ENCODE measurements around the gene PNP. TPM values are rescaled to one million over a fixed set of nuclear protein-coding genes. Genes with fewer than 3 reads are reported as not detected.
"Not testable (repeated sequence)": the region's sequence is repeated elsewhere in the genome, so short reads cannot be mapped to it uniquely, and the experiment has no call there.

The PNP gene
- total RNA-seq, 1 experiment from 2014 or later: 87.5 TPM

GRCh38 chr14:20503898-20504297, 34.7 kb downstream of the PNP start:
- no peak overlapping the region for H2BK5ac ChIP-seq (ENCODE audit: insufficient read length, low read length)
- H4K5ac ChIP-seq (ENCODE audit: insufficient read length, low read depth, low read length): no peak overlapping the region
- H3K18ac ChIP-seq (ENCODE audit: insufficient read length, low read depth, low read length): no peak overlapping the region
- no peaks in the 10 kb centered on the region for H3K4me1 ChIP-seq (ENCODE audit: insufficient read depth, low read length)
- H3K23ac ChIP-seq (ENCODE audit: insufficient read length, low read depth, low read length): no peak overlapping the region
- H3K9me3 ChIP-seq (ENCODE audit: control insufficient read depth, low read depth, low read length): no peaks in the 10 kb centered on the region
- TF ChIP-seq, protein P1, sequence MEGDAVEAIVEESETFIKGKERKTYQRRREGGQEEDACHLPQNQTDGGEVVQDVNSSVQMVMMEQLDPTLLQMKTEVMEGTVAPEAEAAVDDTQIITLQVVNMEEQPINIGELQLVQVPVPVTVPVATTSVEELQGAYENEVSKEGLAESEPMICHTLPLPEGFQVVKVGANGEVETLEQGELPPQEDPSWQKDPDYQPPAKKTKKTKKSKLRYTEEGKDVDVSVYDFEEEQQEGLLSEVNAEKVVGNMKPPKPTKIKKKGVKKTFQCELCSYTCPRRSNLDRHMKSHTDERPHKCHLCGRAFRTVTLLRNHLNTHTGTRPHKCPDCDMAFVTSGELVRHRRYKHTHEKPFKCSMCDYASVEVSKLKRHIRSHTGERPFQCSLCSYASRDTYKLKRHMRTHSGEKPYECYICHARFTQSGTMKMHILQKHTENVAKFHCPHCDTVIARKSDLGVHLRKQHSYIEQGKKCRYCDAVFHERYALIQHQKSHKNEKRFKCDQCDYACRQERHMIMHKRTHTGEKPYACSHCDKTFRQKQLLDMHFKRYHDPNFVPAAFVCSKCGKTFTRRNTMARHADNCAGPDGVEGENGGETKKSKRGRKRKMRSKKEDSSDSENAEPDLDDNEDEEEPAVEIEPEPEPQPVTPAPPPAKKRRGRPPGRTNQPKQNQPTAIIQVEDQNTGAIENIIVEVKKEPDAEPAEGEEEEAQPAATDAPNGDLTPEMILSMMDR (conservative IDR thresholded peaks at IDR 0.05): no peak
- no peak overlapping the region for H3K9ac ChIP-seq (ENCODE audit: extremely low read depth, insufficient read length, low read length)
- Mint-ChIP-seq H3K4me3 (no peak overlapping the region), H3K27ac (no peak overlapping the region; a peak in 1 of 7 replicates), H3K4me1 (peaks cover 14% of the 10 kb centered on the region in 2 experiments), H3K9me3 (peaks cover 9 to 10% of the 10 kb centered on the region in 2 experiments), H3K36me3 (ENCODE audit: insufficient read depth in 1 of 3, low read depth in 3 of 3) (peaks cover 4 to 9% (median 4%) of the 10 kb centered on the region in 3 experiments; a peak in 6 of 7 replicates), H3K27me3 (ENCODE audit: low read depth) (peaks cover 5% of the 10 kb centered on the region)
- H2BK20ac ChIP-seq (ENCODE audit: low read depth, low read length, poor library complexity, severe bottlenecking): no peak overlapping the region
- no peak overlapping the region for H2AFZ ChIP-seq (ENCODE audit: low read length)
- no peaks in the 10 kb centered on the region for H3K23me2 ChIP-seq (ENCODE audit: insufficient read length, low read depth, low read length, poor library complexity, severe bottlenecking)
- H3K4ac ChIP-seq (ENCODE audit: low read depth, low read length): no peak overlapping the region
- no peak overlapping the region for H3K56ac ChIP-seq (ENCODE audit: insufficient read length, low read depth, low read length)
- no peaks in the 10 kb centered on the region for H3K27me3 ChIP-seq (ENCODE audit: insufficient read depth, low read length)
- no peak overlapping the region for H2BK120ac ChIP-seq (ENCODE audit: low read depth, low read length, poor library complexity, severe bottlenecking)
- H3K4me2 ChIP-seq (ENCODE audit: insufficient read depth, insufficient read length, low read length): no peak overlapping the region
- H4K8ac ChIP-seq (replicated peaks; ENCODE audit: insufficient read length, low read depth, low read length): no peak overlapping the region
- H2AK5ac ChIP-seq (ENCODE audit: insufficient read length, low read length): no peak overlapping the region
- no CpG with 5 or more reads among the region's 6 CpGs for WGBS (ENCODE audit: extremely low coverage, insufficient read length, low lambda C conversion rate)
- H4K20me1 ChIP-seq (ENCODE audit: control insufficient read depth, insufficient read depth, insufficient read length): no peaks in the 10 kb centered on the region
- H3K27ac ChIP-seq (ENCODE audit: insufficient read length, low read depth, low read length): no peak overlapping the region
- H4K91ac ChIP-seq (ENCODE audit: insufficient read length, low read depth, low read length): no peak overlapping the region
- no peak overlapping the region for H2BK12ac ChIP-seq (ENCODE audit: insufficient read length, low read depth, low read length)
- no peaks in the 10 kb centered on the region for H3K79me2 ChIP-seq (ENCODE audit: insufficient read depth, low read length)
- no peaks in the 10 kb centered on the region for H3K79me1 ChIP-seq (ENCODE audit: insufficient read depth, low read depth, low read length, poor library complexity, severe bottlenecking)
- no peak overlapping the region for H3K14ac ChIP-seq (ENCODE audit: insufficient read depth, low read length)
- no peak for DNase-seq
- H3T11ph ChIP-seq (ENCODE audit: low read length): no peak overlapping the region
- H2BK15ac ChIP-seq (ENCODE audit: low read depth, low read length): no peak overlapping the region

- not testable (repeated sequence) for H3K27me3 Mint-ChIP-seq (ENCODE audit: low read depth); H3K27ac Mint-ChIP-seq; H3K9ac ChIP-seq (ENCODE audit: extremely low read depth, insufficient read length, low read length); H3K9me3 Mint-ChIP-seq; H4K8ac ChIP-seq (replicated peaks; ENCODE audit: insufficient read length, low read depth, low read length); H3K27me3 ChIP-seq (ENCODE audit: insufficient read depth, low read length); H3K56ac ChIP-seq (ENCODE audit: insufficient read length, low read depth, low read length); H3K23ac ChIP-seq (ENCODE audit: insufficient read length, low read depth, low read length); H3K4me3 Mint-ChIP-seq; H3T11ph ChIP-seq (ENCODE audit: low read length); H3K4me2 ChIP-seq (ENCODE audit: insufficient read depth, insufficient read length, low read length); H2BK120ac ChIP-seq (ENCODE audit: low read depth, low read length, poor library complexity, severe bottlenecking); H4K5ac ChIP-seq (ENCODE audit: insufficient read length, low read depth, low read length); H2AFZ ChIP-seq (ENCODE audit: low read length); H3K4ac ChIP-seq (ENCODE audit: low read depth, low read length); H4K91ac ChIP-seq (ENCODE audit: insufficient read length, low read depth, low read length); H3K14ac ChIP-seq (ENCODE audit: insufficient read depth, low read length); DNase-seq; H3K4me1 ChIP-seq (ENCODE audit: insufficient read depth, low read length); H3K36me3 Mint-ChIP-seq (ENCODE audit: insufficient read depth in 1 of 3, low read depth in 3 of 3); H3K9me3 ChIP-seq (ENCODE audit: control insufficient read depth, low read depth, low read length); H2BK12ac ChIP-seq (ENCODE audit: insufficient read length, low read depth, low read length); H3K79me1 ChIP-seq (ENCODE audit: insufficient read depth, low read depth, low read length, poor library complexity, severe bottlenecking); H2BK15ac ChIP-seq (ENCODE audit: low read depth, low read length); H3K79me2 ChIP-seq (ENCODE audit: insufficient read depth, low read length); H4K20me1 ChIP-seq (ENCODE audit: control insufficient read depth, insufficient read depth, insufficient read length); H2AK5ac ChIP-seq (ENCODE audit: insufficient read length, low read length); H3K27ac ChIP-seq (ENCODE audit: insufficient read length, low read depth, low read length); H2BK20ac ChIP-seq (ENCODE audit: low read depth, low read length, poor library complexity, severe bottlenecking); H2BK5ac ChIP-seq (ENCODE audit: insufficient read length, low read length); H3K18ac ChIP-seq (ENCODE audit: insufficient read length, low read depth, low read length); H3K23me2 ChIP-seq (ENCODE audit: insufficient read length, low read depth, low read length, poor library complexity, severe bottlenecking); H3K4me1 Mint-ChIP-seq
- no CpG with 5 or more reads among the region's 30 CpGs for WGBS (ENCODE audit: extremely low coverage, insufficient read length, low lambda C conversion rate)
Measured at GRCh38 chr14:20506276-20506675, 37.1 kb downstream of the PNP start.

Measured in H9 (cell line).